PC-9 (cell line): ENCODE data around the gene PRAMEF15. TPM values are rescaled to one million over a fixed set of nuclear protein-coding genes. Genes with fewer than 3 reads are reported as not detected.
"Not testable (repeated sequence)": the region's sequence is repeated elsewhere in the genome, so short reads cannot be mapped to it uniquely, and the experiment has no call there.

Source experiments
- Bru-seq: library from RNA; stranded (reverse); fragments of 400-500 nt; gene quantifications from one replicate; lab custom pipeline; 2021; lab: Mats Ljungman, UMichigan
- BruChase-seq, 2 experiments: library from RNA; stranded (reverse); fragments of 400-500 nt; gene quantifications; one replicate each; lab custom pipeline; 2021; lab: Mats Ljungman, UMichigan
- BruUV-seq: library from RNA; stranded (reverse); fragments of 400-500 nt; replicated peaks from 2 replicates; lab custom pipeline; 2021; lab: Mats Ljungman, UMichigan
- CTCF ChIA-PET: fragments of 300-600 bp; sonication (Branson Sonifier 250); formaldehyde crosslinking; loops from one replicate; lab custom pipeline; 2022; ENCODE audit warnings: antibody characterized with exemption; lab: Charles Lee
- POLR2A ChIA-PET: fragments of 300-600 bp; sonication (Branson Sonifier 250); formaldehyde crosslinking; loops from one replicate; lab custom pipeline; 2022; ENCODE audit warnings: antibody characterized with exemption; ENCODE audit not compliant: unreplicated experiment; lab: Charles Lee
- DNase-seq, 2 experiments: peaks; one replicate each; pipeline versions ENCODE4 v3.0.0 to v3.0.0-alpha.2; 2015 to 2022; ENCODE audit warnings: mixed read lengths in 1 of 2
- H2AFZ ChIP-seq: fragments of 200-600 bp; sonication (generic); 2 replicates; pipeline ENCODE4 v1.8.1; 2017; ENCODE audit warnings: antibody characterized with exemption
- H3F3A ChIP-seq: fragments of 200-600 bp; sonication (generic); 2 replicates; pipeline ENCODE4 v1.8.1; 2017; ENCODE audit warnings: antibody characterized with exemption, mild to moderate bottlenecking, low read depth; ENCODE audit not compliant: insufficient read depth
- H3K27ac ChIP-seq: fragments of 200-600 bp; sonication (generic); 2 replicates; pipeline ENCODE4 v1.6.1; 2016; ENCODE audit warnings: mixed run types
- H3K27me3 ChIP-seq: fragments of 200-600 bp; sonication (generic); 2 replicates; pipeline ENCODE4 v1.6.1; 2016; ENCODE audit warnings: low read depth, mixed run types; ENCODE audit not compliant: insufficient read depth
- H3K36me3 ChIP-seq: fragments of 200-600 bp; sonication (generic); 2 replicates; pipeline ENCODE4 v1.6.1; 2016; ENCODE audit warnings: low read depth, mixed run types
- H3K4me1 ChIP-seq: fragments of 200-600 bp; sonication (generic); replicated peaks from 2 replicates; pipeline ENCODE4 v1.6.1; 2016; ENCODE audit warnings: mixed run types; ENCODE audit not compliant: insufficient read depth
- H3K4me2 ChIP-seq: fragments of 200-600 bp; sonication (generic); 2 replicates; pipeline ENCODE4 v1.6.1; 2017; ENCODE audit warnings: mixed run types
- H3K4me3 ChIP-seq: fragments of 200-600 bp; sonication (generic); 2 replicates; pipeline ENCODE4 v1.6.1; 2016; ENCODE audit warnings: mixed run types
- H3K79me2 ChIP-seq: fragments of 200-600 bp; sonication (generic); 2 replicates; pipeline ENCODE4 v1.6.1; 2017; ENCODE audit warnings: low read depth, mixed run types
- H3K9me2 ChIP-seq: fragments of 200-600 bp; sonication (generic); 2 replicates; pipeline ENCODE4 v1.8.1; 2017; ENCODE audit warnings: mild to moderate bottlenecking; ENCODE audit not compliant: insufficient read depth
- H3K9me3 ChIP-seq: fragments of 200-600 bp; sonication (generic); 2 replicates; pipeline ENCODE4 v1.8.1; 2016; ENCODE audit warnings: low read depth; ENCODE audit not compliant: insufficient read depth
- H4K20me1 ChIP-seq: fragments of 200-600 bp; sonication (generic); 2 replicates; pipeline ENCODE4 v1.8.1; 2017; ENCODE audit not compliant: insufficient read depth
- intact Hi-C: fragments of 100-400 bp; cut with micrococcal nuclease; formaldehyde crosslinking; loops from one replicate; pipeline ENCODE4 v1.10.0; 2022; ENCODE audit not compliant: unreplicated experiment
- long read RNA-seq: library from polyadenylated mRNA; stranded (forward); transcript quantifications from one replicate; pipeline ENCODE4 v2.0.0, GENCODE V29; 2022
- total RNA-seq: library from RNA; stranded (reverse); gene quantifications from 2 replicates; pipeline ENCODE4 v1.2.3, GENCODE V29; 2021
- TF ChIP-seq, protein P1 (sequence below): fragments of 200-600 bp; sonication (generic); conservative IDR thresholded peaks from 2 replicates; pipeline ENCODE4 v1.6.1; 2017; ENCODE audit warnings: mixed run types, antibody characterized with exemption, mild to moderate bottlenecking, moderate library complexity

PRAMEF15 gene
- total RNA-seq: not detected in 2 replicates
- not detected for Bru-seq, nascent RNA
- BruChase-seq, experiment 1, labeled RNA remaining after a 2-hour chase: not detected
- BruChase-seq, experiment 2, labeled RNA remaining after a 6-hour chase: not detected
- long read RNA-seq: 0 reads

DNA sequence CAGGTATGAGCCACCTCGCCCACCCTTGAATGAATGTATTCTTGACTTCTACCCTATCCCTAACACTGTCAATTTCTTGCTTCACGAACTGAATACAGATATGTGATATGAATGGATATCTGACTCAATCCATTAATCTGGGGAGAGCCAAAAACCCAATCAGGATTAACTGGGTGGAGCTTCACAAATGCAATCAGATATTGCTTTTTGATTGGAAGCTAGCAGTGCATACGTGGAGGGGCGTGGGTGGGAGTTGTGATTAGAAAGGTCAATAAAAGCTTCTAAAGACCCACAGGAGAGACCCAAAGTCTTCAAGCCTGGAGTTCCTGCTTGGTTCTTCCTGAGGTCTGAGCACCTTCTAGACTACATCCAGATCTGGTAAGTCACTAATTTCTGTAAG lies at the start of gene PRAMEF15:
Gene PRAMEF15, plus strand, starts transcription at position 301 of the 400 bp plus-strand sequence. CDS start 2,827 bp downstream, outside the sequence.
- BruUV-seq, H3F3A ChIP-seq, H3K79me2 ChIP-seq, H3K36me3 ChIP-seq, H3K27me3 ChIP-seq, H3K27ac ChIP-seq, POLR2A ChIA-PET, H3K9me2 ChIP-seq, H3K4me2 ChIP-seq, intact Hi-C loops, H4K20me1 ChIP-seq, H2AFZ ChIP-seq, H3K4me3 ChIP-seq, DNase-seq, H3K4me1 ChIP-seq, H3K9me3 ChIP-seq, CTCF ChIA-PET: not testable (repeated sequence)

DNA sequence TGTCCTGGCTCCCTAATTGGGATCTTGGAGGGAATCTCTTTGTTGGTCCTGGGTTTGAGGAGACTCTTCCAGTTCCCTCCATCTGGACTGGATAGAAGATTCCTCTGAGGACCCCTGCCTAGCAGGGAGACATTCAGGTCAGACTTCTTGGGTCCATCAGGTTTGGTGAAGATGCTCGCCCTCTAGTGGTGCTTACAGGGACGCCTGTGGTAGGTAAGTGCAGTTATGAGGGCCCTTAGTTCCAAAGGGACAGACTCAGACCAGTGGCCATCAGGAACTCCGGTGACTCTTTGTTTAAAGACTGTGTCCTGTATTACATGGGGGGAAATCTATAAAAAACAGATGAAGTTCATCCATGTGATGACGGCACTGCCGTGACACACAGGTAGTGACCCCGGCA lies 38.4 kb upstream of the PRAMEF15 start:
- BruUV-seq, POLR2A ChIA-PET, CTCF ChIA-PET: not testable (repeated sequence)

DNA sequence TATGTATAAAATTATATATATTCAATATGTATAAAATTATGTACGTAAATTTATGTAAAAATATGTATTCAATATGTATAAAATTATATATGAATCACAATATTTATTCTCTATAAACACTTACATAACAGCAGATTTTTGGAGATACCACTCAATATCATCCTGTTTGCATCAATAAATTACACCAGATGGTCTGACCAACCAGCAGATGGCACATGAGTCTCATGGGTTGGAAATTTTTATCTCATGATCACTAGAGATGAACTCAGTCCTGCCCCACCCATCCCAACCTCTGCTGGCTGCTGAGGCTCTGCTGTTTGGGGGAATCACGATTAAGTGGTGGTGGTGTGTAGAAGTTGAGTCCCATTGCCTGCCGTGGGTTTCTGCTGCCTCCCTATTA lies 35.8 kb upstream of the PRAMEF15 start:
- intact Hi-C loops: not testable (repeated sequence)

More for the DNA sequence above, 38.4 kb upstream of the PRAMEF15 start:
- H3K9me2 ChIP-seq, H3K27me3 ChIP-seq, H3K9me3 ChIP-seq, H3K36me3 ChIP-seq, intact Hi-C loops, H3K4me1 ChIP-seq, H3K4me2 ChIP-seq, H3K4me3 ChIP-seq, H3K27ac ChIP-seq, H3F3A ChIP-seq, H3K79me2 ChIP-seq, H4K20me1 ChIP-seq, H2AFZ ChIP-seq: not testable (repeated sequence)
- DNase-seq: peak in 1 of 2 experiments; percentile 15
- TF ChIP-seq, protein P1, sequence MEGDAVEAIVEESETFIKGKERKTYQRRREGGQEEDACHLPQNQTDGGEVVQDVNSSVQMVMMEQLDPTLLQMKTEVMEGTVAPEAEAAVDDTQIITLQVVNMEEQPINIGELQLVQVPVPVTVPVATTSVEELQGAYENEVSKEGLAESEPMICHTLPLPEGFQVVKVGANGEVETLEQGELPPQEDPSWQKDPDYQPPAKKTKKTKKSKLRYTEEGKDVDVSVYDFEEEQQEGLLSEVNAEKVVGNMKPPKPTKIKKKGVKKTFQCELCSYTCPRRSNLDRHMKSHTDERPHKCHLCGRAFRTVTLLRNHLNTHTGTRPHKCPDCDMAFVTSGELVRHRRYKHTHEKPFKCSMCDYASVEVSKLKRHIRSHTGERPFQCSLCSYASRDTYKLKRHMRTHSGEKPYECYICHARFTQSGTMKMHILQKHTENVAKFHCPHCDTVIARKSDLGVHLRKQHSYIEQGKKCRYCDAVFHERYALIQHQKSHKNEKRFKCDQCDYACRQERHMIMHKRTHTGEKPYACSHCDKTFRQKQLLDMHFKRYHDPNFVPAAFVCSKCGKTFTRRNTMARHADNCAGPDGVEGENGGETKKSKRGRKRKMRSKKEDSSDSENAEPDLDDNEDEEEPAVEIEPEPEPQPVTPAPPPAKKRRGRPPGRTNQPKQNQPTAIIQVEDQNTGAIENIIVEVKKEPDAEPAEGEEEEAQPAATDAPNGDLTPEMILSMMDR: peak; percentile 49; the same call in 1 of the 2 replicates

DNA sequence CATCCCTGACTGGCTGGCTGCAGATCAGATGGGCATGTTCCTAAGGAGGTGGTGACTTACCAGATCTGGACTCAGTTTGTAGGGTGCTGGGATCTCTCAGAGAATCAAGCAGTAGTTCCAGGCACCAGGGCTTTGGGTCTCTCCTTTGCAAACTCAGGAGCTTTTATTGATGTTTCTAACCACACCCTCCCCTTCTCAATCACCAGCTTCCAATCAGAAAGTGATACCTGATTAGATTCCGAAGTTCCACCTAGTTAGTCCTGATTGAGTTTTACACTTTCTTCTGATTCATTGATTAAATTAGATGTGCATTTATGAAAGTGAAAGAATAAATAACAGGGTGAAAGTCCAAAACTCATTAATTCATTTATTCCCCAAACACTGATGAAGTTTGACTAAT lies 30.3 kb upstream of the PRAMEF15 start, which contains the start of gene PRAMEF8:
Gene PRAMEF8, minus strand, starts transcription at position 101 of the 400 bp plus-strand sequence. CDS start 1,046 bp downstream, outside the sequence.
- H3K36me3 ChIP-seq, H3K27ac ChIP-seq, POLR2A ChIA-PET, H3K4me1 ChIP-seq, H2AFZ ChIP-seq, H3K9me2 ChIP-seq, H3K79me2 ChIP-seq, H3K27me3 ChIP-seq, H3K9me3 ChIP-seq, BruUV-seq, H3F3A ChIP-seq, DNase-seq, H3K4me2 ChIP-seq, CTCF ChIA-PET, H3K4me3 ChIP-seq, intact Hi-C loops, H4K20me1 ChIP-seq: not testable (repeated sequence)

More for the DNA sequence above, 35.8 kb upstream of the PRAMEF15 start:
- H3K27ac ChIP-seq, H2AFZ ChIP-seq, CTCF ChIA-PET, H3K9me3 ChIP-seq, H3K27me3 ChIP-seq, H3F3A ChIP-seq, POLR2A ChIA-PET, H3K4me1 ChIP-seq, H3K9me2 ChIP-seq, H3K36me3 ChIP-seq, H3K4me3 ChIP-seq, H4K20me1 ChIP-seq, H3K4me2 ChIP-seq, DNase-seq, H3K79me2 ChIP-seq, BruUV-seq: not testable (repeated sequence)

DNA sequence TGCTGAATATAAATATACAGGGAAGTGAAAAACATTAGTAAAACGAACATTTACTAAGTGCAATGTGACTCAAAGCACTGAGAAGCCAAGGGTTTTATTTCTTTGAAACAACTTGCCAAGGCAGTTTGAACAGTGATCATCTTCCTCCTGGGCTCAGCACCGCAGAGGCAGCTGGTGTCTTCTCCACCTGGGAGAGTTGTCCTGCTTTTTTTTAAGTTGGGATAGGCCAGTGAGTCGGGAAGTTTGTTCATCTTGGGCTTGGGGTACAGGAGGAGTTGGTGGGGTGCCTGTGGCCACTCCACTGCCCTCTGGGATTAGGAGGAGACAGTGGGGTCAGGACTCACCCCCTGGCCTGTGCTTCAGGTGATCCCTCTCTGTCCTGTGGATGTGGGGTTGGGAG lies 26.4 kb upstream of the PRAMEF15 start:
- H3F3A ChIP-seq, H3K27me3 ChIP-seq, H3K4me1 ChIP-seq, POLR2A ChIA-PET, H3K79me2 ChIP-seq, H3K9me3 ChIP-seq, H3K36me3 ChIP-seq, BruUV-seq, H3K4me3 ChIP-seq, H3K4me2 ChIP-seq, CTCF ChIA-PET, H3K9me2 ChIP-seq, H2AFZ ChIP-seq, H3K27ac ChIP-seq, intact Hi-C loops, H4K20me1 ChIP-seq: not testable (repeated sequence)
- peak in 1 of 2 experiments; percentile 17 for DNase-seq

DNA sequence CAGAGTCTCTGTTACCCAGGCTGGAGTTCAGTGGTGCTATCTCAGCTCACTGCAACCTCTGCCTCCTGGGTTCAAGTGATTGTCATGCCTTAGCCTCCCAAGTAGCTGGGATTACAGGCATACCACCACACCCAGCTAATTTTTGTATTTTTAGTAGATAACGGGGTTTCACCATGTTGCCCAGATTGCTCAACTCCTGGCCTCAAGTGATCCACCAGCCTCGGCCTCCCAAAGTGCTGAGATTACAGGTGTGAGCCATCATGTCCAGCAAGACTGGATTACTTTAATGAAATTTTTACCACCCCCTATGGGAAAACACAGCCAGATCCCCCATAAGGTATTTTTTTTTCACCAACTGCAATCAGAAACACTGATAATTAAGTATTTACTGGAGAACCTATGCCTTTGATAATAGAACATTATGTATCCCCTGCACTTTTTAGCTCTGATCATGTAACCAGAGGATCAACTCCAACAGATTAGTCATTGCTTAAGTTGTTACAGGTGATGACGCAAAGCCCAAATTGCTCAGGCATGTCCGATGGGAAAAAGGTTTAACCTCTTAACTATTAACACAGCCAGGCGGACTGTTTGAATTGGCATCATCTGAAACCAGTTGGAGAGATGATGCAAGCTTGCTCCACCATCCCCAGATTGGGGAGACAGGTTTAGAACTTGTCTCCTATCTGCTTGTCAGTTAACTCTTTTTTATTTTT lies 18.0 kb upstream of the PRAMEF15 start:
- BruUV-seq: not testable (repeated sequence)

More for the DNA sequence above, 18.0 kb upstream of the PRAMEF15 start:
- H2AFZ ChIP-seq, CTCF ChIA-PET, H3K9me2 ChIP-seq, H3F3A ChIP-seq, H3K27me3 ChIP-seq, H3K4me1 ChIP-seq, H4K20me1 ChIP-seq, POLR2A ChIA-PET, H3K4me2 ChIP-seq, intact Hi-C loops, H3K36me3 ChIP-seq, H3K79me2 ChIP-seq, H3K4me3 ChIP-seq, H3K9me3 ChIP-seq, H3K27ac ChIP-seq, DNase-seq: not testable (repeated sequence)
